Skeletal muscle tissue (tissue), 4 donors: ENCODE results near the gene ARHGAP25. TPM values are rescaled to one million over a fixed set of nuclear protein-coding genes. Genes with fewer than 3 reads are reported as not detected.
A peak's percentile ranks its signal among the peaks of the same experiment; 100 is the strongest.

ENCODE experiments used
- H3K27ac ChIP-seq: one replicate; pipeline ENCODE4 v1.7.0; 2013; ENCODE audit warnings: mild to moderate bottlenecking, low read depth, low read length, inconsistent platforms
- H3K27me3 ChIP-seq, 3 donors: one replicate each; pipeline ENCODE4 v1.7.0; 2013; ENCODE audit warnings: low read length in 3 of 3; ENCODE audit not compliant: control insufficient read depth in 3 of 3, insufficient read depth in 3 of 3
- H3K36me3 ChIP-seq, 3 donors: one replicate each; pipeline ENCODE4 v1.7.0; 2013; ENCODE audit warnings: low read length in 3 of 3; ENCODE audit not compliant: control insufficient read depth in 3 of 3, insufficient read depth in 3 of 3
- H3K4me1 ChIP-seq, 3 donors: one replicate each; pipeline ENCODE4 v1.7.0; 2013; ENCODE audit warnings: low read length in 3 of 3, mild to moderate bottlenecking in 3 of 3; ENCODE audit not compliant: control insufficient read depth in 3 of 3, insufficient read depth in 3 of 3
- H3K4me3 ChIP-seq, 3 donors: one replicate each; pipeline ENCODE4 v1.7.0; 2013; ENCODE audit warnings: low read length in 3 of 3
- H3K9ac ChIP-seq, 3 donors: one replicate each; pipeline ENCODE4 v1.7.0; 2013; ENCODE audit warnings: low read length in 3 of 3, mild to moderate bottlenecking in 3 of 3, moderate library complexity in 2 of 3, low read depth in 1 of 3
- H3K9me3 ChIP-seq, 3 donors: one replicate each; pipeline ENCODE4 v1.7.0; 2013; ENCODE audit warnings: low read length in 3 of 3; ENCODE audit not compliant: control insufficient read depth in 3 of 3
- total RNA-seq: library from RNA; depleted of rRNA; stranded (reverse); fragments of >200 nt; gene quantifications from one replicate; pipeline ENCODE4 v1.2.3, GENCODE V29; 2014
- donor health status: Osteomylitis.

ARHGAP25 gene
- total RNA-seq, 1 donor from 2014 or later = 4.7 TPM

- no peaks in the 10 kb centered on the region for H3K4me1 ChIP-seq
- H3K27ac ChIP-seq = no peak overlapping the region
- no peaks in the 10 kb centered on the region for H3K9me3 ChIP-seq
- no peaks in the 10 kb centered on the region for H3K36me3 ChIP-seq
- no peak overlapping the region for H3K4me3 ChIP-seq
- no peaks in the 10 kb centered on the region for H3K27me3 ChIP-seq
- no peak overlapping the region for H3K9ac ChIP-seq
Measured at GRCh38 chr2:68717305-68717661, 17.3 kb upstream of the ARHGAP25 start.

GRCh38 chr2:68719912-68720311, 14.7 kb upstream of the ARHGAP25 start:
- Histone ChIP-seq H3K4me3 (no peak overlapping the region), H3K27ac (no peak overlapping the region), H3K9ac (no peak overlapping the region), H3K27me3 (no peaks in the 10 kb centered on the region), H3K36me3 (no peaks in the 10 kb centered on the region), H3K9me3 (no peaks in the 10 kb centered on the region), H3K4me1 (no peaks in the 10 kb centered on the region)

GRCh38 chr2:68720665-68721064, 13.9 kb upstream of the ARHGAP25 start:
- H3K9ac ChIP-seq = no peak overlapping the region
- H3K27ac ChIP-seq = no peak overlapping the region
- H3K4me3 ChIP-seq = no peak overlapping the region
- no peaks in the 10 kb centered on the region for H3K36me3 ChIP-seq
- H3K4me1 ChIP-seq = no peaks in the 10 kb centered on the region
- no peaks in the 10 kb centered on the region for H3K9me3 ChIP-seq
- H3K27me3 ChIP-seq = no peaks in the 10 kb centered on the region

DNA sequence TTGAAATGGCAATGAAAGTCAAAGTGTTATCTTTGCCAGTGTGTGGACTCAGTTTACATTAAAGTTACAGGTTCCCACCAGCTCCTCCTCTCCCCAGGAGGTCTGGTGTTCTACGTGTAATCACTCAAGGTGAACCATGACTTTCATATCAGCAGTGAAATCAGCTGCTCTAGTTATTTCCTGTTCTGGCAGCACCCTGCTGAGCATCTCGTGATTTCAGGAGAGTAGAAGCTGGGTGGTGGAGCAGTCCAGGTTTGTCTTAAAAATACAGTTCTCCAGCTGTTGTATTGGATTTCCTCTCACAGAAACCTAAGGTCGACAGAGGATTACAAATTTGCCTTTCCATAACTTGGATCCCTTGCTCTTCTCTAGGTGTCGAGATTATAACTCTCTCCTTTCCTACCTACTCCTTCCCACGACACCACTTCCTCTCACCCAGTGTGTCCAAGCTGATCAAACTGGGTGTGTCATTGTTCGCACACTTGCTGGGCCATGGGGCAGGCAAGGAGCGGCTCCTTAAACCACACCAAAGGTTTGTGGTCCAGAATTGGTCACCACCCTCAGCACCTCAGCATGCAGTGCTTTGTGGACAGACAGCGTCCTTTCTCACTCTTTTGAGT, 13.0 kb upstream of the ARHGAP25 start:
- no peaks in the 10 kb centered on the region for H3K4me1 ChIP-seq
- no peaks in the 10 kb centered on the region for H3K9me3 ChIP-seq
- no peaks in the 10 kb centered on the region for H3K36me3 ChIP-seq
- H3K4me3 ChIP-seq = no peak overlapping the region
- H3K9ac ChIP-seq = no peak overlapping the region
- no peak overlapping the region for H3K27ac ChIP-seq
- H3K27me3 ChIP-seq = no peaks in the 10 kb centered on the region

- no peak overlapping the region for H3K4me3 ChIP-seq
Measured at GRCh38 chr2:68722712-68723111, 11.9 kb upstream of the ARHGAP25 start.

DNA sequence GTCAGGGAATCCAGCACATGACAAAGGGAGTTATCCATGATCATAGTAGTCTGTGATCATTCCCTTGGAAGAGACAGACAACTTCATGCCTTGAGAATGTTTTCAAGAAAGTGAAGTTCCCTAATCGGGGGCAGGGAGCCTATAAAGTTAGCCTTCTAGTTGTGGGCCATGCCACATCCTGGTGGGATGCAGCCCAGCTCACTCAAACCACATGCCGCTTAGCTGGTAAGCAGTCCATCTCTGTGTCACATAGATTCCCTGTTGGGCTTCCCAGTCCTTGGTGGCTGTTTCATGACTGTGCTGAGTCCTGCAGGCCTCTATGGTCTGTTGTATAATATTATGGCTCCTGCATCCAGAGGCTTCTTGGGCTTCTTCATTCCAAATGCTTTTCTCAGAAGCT, 11.4 kb upstream of the ARHGAP25 start:
- Histone ChIP-seq H3K36me3 (no peaks in the 10 kb centered on the region), H3K4me3 (no peak overlapping the region), H3K27ac (no peak overlapping the region), H3K9ac (no peak overlapping the region), H3K27me3 (no peaks in the 10 kb centered on the region), H3K9me3 (no peaks in the 10 kb centered on the region), H3K4me1 (no peaks in the 10 kb centered on the region)

More at GRCh38 chr2:68722712-68723111, 11.9 kb upstream of the ARHGAP25 start:
- Histone ChIP-seq H3K27ac (no peak overlapping the region), H3K9me3 (no peaks in the 10 kb centered on the region), H3K27me3 (no peaks in the 10 kb centered on the region), H3K4me1 (no peaks in the 10 kb centered on the region), H3K36me3 (no peaks in the 10 kb centered on the region), H3K9ac (no peak overlapping the region)

DNA sequence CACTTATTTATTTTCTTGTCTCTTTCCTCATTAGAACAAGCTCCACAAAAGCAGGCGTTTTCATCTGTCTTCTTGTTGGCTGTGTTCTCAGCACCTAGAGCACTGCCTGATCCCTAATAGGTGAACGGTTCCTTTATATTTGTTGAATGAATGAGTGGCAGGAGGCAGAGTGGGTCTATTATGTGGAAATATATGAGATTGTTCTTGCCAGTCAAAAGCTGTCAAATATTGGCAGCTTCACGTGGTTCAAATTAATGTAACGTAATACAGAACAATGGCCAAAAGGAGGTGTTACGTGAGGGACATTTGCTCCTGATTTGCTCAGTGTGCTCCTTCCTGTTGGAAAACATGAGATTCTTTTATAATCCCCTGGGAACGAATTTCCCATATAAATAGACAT, 8.5 kb upstream of the ARHGAP25 start:
- H3K27ac ChIP-seq = no peak overlapping the region
- no peaks in the 10 kb centered on the region for H3K36me3 ChIP-seq
- no peak overlapping the region for H3K4me3 ChIP-seq
- no peaks in the 10 kb centered on the region for H3K9me3 ChIP-seq
- H3K4me1 ChIP-seq = no peaks in the 10 kb centered on the region
- no peaks in the 10 kb centered on the region for H3K27me3 ChIP-seq
- no peak overlapping the region for H3K9ac ChIP-seq

DNA sequence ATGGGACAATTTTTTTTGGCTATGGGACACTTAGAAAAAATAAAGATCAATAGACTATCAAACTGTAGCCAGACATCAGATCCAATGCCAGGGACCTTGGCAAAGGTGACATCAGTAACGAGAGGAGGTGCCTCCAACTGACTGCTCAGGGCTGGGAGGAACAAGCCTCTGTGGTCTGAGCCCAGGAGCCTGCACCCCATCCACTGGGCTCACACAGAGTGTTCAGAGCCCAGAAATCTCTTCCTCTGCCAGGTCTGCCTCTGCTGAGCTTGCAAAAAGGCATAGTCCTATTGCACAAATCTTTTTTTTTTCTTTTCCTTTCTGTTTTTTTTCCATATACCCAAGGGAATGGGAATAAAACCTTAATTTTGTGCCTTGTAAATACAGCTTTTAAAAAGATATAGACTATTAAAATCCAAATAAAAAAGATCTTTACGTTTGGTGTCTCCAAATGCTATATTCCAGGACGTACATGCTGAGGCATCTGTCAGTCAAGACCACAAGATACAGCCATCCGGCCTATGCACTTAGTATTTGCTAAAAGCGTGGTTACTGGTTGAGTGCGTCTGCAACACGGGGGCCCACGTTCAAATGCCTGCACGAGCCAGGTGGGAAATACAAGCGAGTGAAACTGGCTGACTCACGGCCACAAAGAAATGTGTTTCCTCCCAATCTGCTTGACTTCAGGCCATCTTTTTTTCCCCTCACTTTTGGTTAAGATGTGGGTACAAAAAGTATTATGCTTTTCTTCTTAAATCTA, 7.8 kb upstream of the ARHGAP25 start:
- H3K27ac ChIP-seq = no peak overlapping the region
- H3K4me3 ChIP-seq = no peak overlapping the region
- H3K4me1 ChIP-seq = no peaks in the 10 kb centered on the region
- no peaks in the 10 kb centered on the region for H3K36me3 ChIP-seq
- no peaks in the 10 kb centered on the region for H3K9me3 ChIP-seq
- no peaks in the 10 kb centered on the region for H3K27me3 ChIP-seq
- H3K9ac ChIP-seq = no peak overlapping the region

DNA sequence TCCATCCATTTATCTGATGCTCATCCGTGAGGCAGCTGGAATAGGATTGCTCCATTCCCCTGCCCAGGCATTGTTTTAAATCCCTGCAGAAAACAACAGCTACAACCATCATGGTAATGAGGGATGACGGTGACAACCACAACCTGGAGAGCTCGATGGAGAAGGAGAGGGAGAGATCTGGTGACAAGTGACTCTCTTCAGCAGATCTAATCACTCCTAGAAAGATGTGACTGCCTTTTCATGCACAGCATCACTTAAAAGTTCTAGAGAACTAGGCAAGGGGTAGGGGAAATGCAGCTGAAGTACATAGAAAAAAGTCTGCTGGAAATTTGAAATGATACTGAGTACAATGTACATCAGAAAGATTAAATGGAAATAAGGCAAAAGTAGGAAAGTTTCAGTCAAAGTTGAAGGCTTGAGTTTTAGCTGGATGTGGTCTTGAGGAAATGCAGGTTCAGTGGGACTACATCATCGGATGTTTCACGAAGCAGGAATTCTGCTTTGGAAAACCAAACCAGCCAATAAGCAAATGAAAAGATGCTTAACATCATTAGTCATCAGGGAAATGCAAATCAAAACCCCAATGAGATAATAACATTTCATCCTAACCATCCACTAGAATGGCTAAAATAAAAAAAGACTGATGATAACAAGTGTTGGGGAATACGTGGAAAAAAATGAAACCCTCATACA, 6.8 kb upstream of the ARHGAP25 start:
- H3K36me3 ChIP-seq = no peaks in the 10 kb centered on the region
- no peaks in the 10 kb centered on the region for H3K27me3 ChIP-seq
- no peak overlapping the region for H3K4me3 ChIP-seq
- no peak overlapping the region for H3K9ac ChIP-seq
- no peaks in the 10 kb centered on the region for H3K9me3 ChIP-seq
- H3K27ac ChIP-seq = no peak overlapping the region
- H3K4me1 ChIP-seq = no peaks in the 10 kb centered on the region

- no peak overlapping the region for H3K9ac ChIP-seq
- no peaks in the 10 kb centered on the region for H3K9me3 ChIP-seq
- peak overlapping the region; percentile 46 for H3K27ac ChIP-seq
- H3K36me3 ChIP-seq = no peaks in the 10 kb centered on the region
- H3K4me1 ChIP-seq = no peaks in the 10 kb centered on the region
- H3K27me3 ChIP-seq = no peaks in the 10 kb centered on the region
- no peak overlapping the region for H3K4me3 ChIP-seq
Measured at GRCh38 chr2:68730828-68731227, 3.8 kb upstream of the ARHGAP25 start.
